PC-9 (cell line): Measurements from ENCODE around the gene KCNV2. TPM values are rescaled to one million over a fixed set of nuclear protein-coding genes. Genes with fewer than 3 reads are reported as not detected.

ENCODE experiments used
- BruUV-seq: library from RNA; stranded (reverse); fragments of 400-500 nt; replicated peaks from 2 replicates; lab custom pipeline; 2021; lab: Mats Ljungman, UMichigan
- CTCF ChIA-PET: fragments of 300-600 bp; sonication (Branson Sonifier 250); formaldehyde crosslinking; loops from one replicate; lab custom pipeline; 2022; ENCODE audit warnings: antibody characterized with exemption; lab: Charles Lee
- POLR2A ChIA-PET: fragments of 300-600 bp; sonication (Branson Sonifier 250); formaldehyde crosslinking; loops from one replicate; lab custom pipeline; 2022; ENCODE audit warnings: antibody characterized with exemption; ENCODE audit not compliant: unreplicated experiment; lab: Charles Lee
- DNase-seq, 2 experiments: peaks; one replicate each; pipeline versions ENCODE4 v3.0.0 to v3.0.0-alpha.2; 2015 to 2022; ENCODE audit warnings: mixed read lengths in 1 of 2
- H2AFZ ChIP-seq: fragments of 200-600 bp; sonication (generic); 2 replicates; pipeline ENCODE4 v1.8.1; 2017; ENCODE audit warnings: antibody characterized with exemption
- H3F3A ChIP-seq: fragments of 200-600 bp; sonication (generic); 2 replicates; pipeline ENCODE4 v1.8.1; 2017; ENCODE audit warnings: antibody characterized with exemption, mild to moderate bottlenecking, low read depth; ENCODE audit not compliant: insufficient read depth
- H3K27ac ChIP-seq: fragments of 200-600 bp; sonication (generic); 2 replicates; pipeline ENCODE4 v1.6.1; 2016; ENCODE audit warnings: mixed run types
- H3K27me3 ChIP-seq: fragments of 200-600 bp; sonication (generic); 2 replicates; pipeline ENCODE4 v1.6.1; 2016; ENCODE audit warnings: low read depth, mixed run types; ENCODE audit not compliant: insufficient read depth
- H3K36me3 ChIP-seq: fragments of 200-600 bp; sonication (generic); 2 replicates; pipeline ENCODE4 v1.6.1; 2016; ENCODE audit warnings: low read depth, mixed run types
- H3K4me1 ChIP-seq: fragments of 200-600 bp; sonication (generic); replicated peaks from 2 replicates; pipeline ENCODE4 v1.6.1; 2016; ENCODE audit warnings: mixed run types; ENCODE audit not compliant: insufficient read depth
- H3K4me2 ChIP-seq: fragments of 200-600 bp; sonication (generic); 2 replicates; pipeline ENCODE4 v1.6.1; 2017; ENCODE audit warnings: mixed run types
- H3K4me3 ChIP-seq: fragments of 200-600 bp; sonication (generic); 2 replicates; pipeline ENCODE4 v1.6.1; 2016; ENCODE audit warnings: mixed run types
- H3K79me2 ChIP-seq: fragments of 200-600 bp; sonication (generic); 2 replicates; pipeline ENCODE4 v1.6.1; 2017; ENCODE audit warnings: low read depth, mixed run types
- H3K9me2 ChIP-seq: fragments of 200-600 bp; sonication (generic); 2 replicates; pipeline ENCODE4 v1.8.1; 2017; ENCODE audit warnings: mild to moderate bottlenecking; ENCODE audit not compliant: insufficient read depth
- H3K9me3 ChIP-seq: fragments of 200-600 bp; sonication (generic); 2 replicates; pipeline ENCODE4 v1.8.1; 2016; ENCODE audit warnings: low read depth; ENCODE audit not compliant: insufficient read depth
- H4K20me1 ChIP-seq: fragments of 200-600 bp; sonication (generic); 2 replicates; pipeline ENCODE4 v1.8.1; 2017; ENCODE audit not compliant: insufficient read depth
- EZH2 ChIP-seq: fragments of 200-600 bp; sonication (generic); IDR thresholded peaks from 2 replicates; pipeline ENCODE4 v1.8.0; 2017; ENCODE audit warnings: antibody characterized with exemption, low read depth
- intact Hi-C: fragments of 100-400 bp; cut with micrococcal nuclease; formaldehyde crosslinking; loops from one replicate; pipeline ENCODE4 v1.10.0; 2022; ENCODE audit not compliant: unreplicated experiment
- total RNA-seq: library from RNA; stranded (reverse); gene quantifications from 2 replicates; pipeline ENCODE4 v1.2.3, GENCODE V29; 2021
- TF ChIP-seq, protein P1 (sequence below): fragments of 200-600 bp; sonication (generic); conservative IDR thresholded peaks from 2 replicates; pipeline ENCODE4 v1.6.1; 2017; ENCODE audit warnings: mixed run types, antibody characterized with exemption, mild to moderate bottlenecking, moderate library complexity

KCNV2 gene
- total RNA-seq, 1 experiment from 2014 or later: not detected

DNA sequence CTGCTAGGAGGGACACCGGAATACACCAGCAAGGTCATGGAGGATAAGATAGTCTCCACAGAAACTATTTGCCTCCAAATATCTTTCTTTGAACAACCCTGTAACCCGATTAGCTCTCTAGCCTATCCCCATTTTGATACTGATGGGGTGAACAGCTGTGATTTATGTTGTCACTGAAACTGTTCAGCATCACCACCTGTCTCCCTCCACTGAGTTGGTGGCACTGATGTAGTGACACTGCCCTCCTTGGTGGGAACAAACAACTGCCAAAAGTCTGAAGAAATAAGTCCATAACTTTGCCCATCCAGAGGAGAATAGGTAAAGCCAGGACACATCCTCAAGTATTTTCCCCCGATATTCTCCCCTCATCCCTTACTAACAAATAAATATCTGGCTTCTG, 24.3 kb upstream of the KCNV2 start:
- BruUV-seq: no TSS peak
- H3K27me3 ChIP-seq: no peaks in the 10 kb centered on the region
- no peaks in the 10 kb centered on the region for H4K20me1 ChIP-seq
- no peak overlapping the region for H2AFZ ChIP-seq
- H3F3A ChIP-seq: no peaks in the 10 kb centered on the region
- DNase-seq: no peak
- CTCF ChIA-PET: no interaction called here
- H3K4me1 ChIP-seq: no peaks in the 10 kb centered on the region
- H3K36me3 ChIP-seq: no peaks in the 10 kb centered on the region
- no peaks in the 10 kb centered on the region for H3K9me3 ChIP-seq
- H3K27ac ChIP-seq: no peak overlapping the region
- no peak overlapping the region for H3K4me2 ChIP-seq
- H3K79me2 ChIP-seq: no peaks in the 10 kb centered on the region
- H3K9me2 ChIP-seq: no peaks in the 10 kb centered on the region
- intact Hi-C loops: no loop called here
- TF ChIP-seq EZH2: no peak
- TF ChIP-seq, protein P1, sequence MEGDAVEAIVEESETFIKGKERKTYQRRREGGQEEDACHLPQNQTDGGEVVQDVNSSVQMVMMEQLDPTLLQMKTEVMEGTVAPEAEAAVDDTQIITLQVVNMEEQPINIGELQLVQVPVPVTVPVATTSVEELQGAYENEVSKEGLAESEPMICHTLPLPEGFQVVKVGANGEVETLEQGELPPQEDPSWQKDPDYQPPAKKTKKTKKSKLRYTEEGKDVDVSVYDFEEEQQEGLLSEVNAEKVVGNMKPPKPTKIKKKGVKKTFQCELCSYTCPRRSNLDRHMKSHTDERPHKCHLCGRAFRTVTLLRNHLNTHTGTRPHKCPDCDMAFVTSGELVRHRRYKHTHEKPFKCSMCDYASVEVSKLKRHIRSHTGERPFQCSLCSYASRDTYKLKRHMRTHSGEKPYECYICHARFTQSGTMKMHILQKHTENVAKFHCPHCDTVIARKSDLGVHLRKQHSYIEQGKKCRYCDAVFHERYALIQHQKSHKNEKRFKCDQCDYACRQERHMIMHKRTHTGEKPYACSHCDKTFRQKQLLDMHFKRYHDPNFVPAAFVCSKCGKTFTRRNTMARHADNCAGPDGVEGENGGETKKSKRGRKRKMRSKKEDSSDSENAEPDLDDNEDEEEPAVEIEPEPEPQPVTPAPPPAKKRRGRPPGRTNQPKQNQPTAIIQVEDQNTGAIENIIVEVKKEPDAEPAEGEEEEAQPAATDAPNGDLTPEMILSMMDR: no peak
- POLR2A ChIA-PET: no interaction called here
- no peak overlapping the region for H3K4me3 ChIP-seq

DNA sequence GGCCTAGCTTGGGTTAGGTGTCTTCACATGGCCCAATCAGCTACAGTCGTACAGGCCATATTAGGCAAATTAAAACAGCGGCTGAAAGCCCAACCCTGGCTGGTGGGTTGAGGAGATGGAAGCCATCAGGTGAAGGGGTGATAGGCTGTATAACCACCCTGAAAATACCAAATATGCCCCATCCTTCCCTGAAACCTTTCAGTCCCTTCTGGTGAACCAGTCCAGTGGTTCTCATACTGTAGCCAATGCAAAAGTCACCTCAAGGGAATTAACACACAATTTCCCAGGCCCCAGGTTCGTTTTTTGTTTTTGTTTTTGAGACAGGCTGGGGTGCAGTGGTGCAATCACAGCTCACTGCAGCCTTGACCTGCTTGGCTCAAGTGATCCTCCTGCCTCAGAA, 19.8 kb upstream of the KCNV2 start:
- Histone ChIP-seq H3K79me2 (no peaks in the 10 kb centered on the region), H3K4me3 (no peak overlapping the region), H3K4me2 (no peak overlapping the region), H3K36me3 (no peaks in the 10 kb centered on the region), H3F3A (no peaks in the 10 kb centered on the region), H3K4me1 (no peaks in the 10 kb centered on the region), H3K27me3 (no peaks in the 10 kb centered on the region), H3K27ac (no peak overlapping the region), H2AFZ (no peak overlapping the region), H3K9me2 (no peaks in the 10 kb centered on the region), H4K20me1 (no peaks in the 10 kb centered on the region), H3K9me3 (no peaks in the 10 kb centered on the region)
- ChIA-PET POLR2A (no interaction called here), CTCF (no interaction called here)
- intact Hi-C loops: no loop called here
- no peak for TF ChIP-seq EZH2
- TF ChIP-seq, protein P1: no peak
- no TSS peak for BruUV-seq
- DNase-seq: no peak

DNA sequence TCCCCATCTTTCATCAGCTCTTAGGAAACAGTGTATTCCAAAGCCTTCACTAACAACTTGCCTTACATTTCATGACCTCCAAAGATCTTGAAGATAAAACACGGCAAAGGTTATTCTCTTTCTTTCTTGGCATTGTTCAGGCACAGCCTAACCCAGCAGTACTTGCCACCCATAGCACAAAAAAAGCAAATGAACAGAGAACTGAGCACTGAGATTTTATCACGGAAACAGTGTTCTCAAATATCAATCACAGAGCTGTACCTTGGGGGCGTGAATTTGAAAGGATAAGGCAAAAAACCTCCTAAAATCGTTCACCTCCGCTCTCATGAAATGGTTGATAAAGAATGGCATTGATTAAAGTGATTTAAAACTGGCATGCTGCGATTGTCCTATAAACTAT, 16.9 kb upstream of the KCNV2 start:
- Histone ChIP-seq H3K27ac (no peak overlapping the region), H3K27me3 (no peaks in the 10 kb centered on the region), H2AFZ (no peak overlapping the region), H3K79me2 (no peaks in the 10 kb centered on the region), H3F3A (no peaks in the 10 kb centered on the region), H3K36me3 (no peaks in the 10 kb centered on the region), H3K9me3 (no peaks in the 10 kb centered on the region), H3K4me3 (no peak overlapping the region), H3K9me2 (no peaks in the 10 kb centered on the region), H4K20me1 (no peaks in the 10 kb centered on the region), H3K4me1 (no peaks in the 10 kb centered on the region), H3K4me2 (no peak overlapping the region)
- intact Hi-C loops: loop anchor here (5.0 kb wide), 1 partner anchor 338 kb away; no protein-coding TSS in a partner anchor
- TF ChIP-seq, protein P1: no peak
- no peak for TF ChIP-seq EZH2
- ChIA-PET POLR2A (no interaction called here), CTCF (no interaction called here)
- no TSS peak for BruUV-seq
- no peak for DNase-seq
